Measurements from ENCODE around the gene INHBB.
"Not testable (repeated sequence)": the region's sequence is repeated elsewhere in the genome, so short reads cannot be mapped to it uniquely, and the experiment has no call there.

Gene INHBB

DNA sequence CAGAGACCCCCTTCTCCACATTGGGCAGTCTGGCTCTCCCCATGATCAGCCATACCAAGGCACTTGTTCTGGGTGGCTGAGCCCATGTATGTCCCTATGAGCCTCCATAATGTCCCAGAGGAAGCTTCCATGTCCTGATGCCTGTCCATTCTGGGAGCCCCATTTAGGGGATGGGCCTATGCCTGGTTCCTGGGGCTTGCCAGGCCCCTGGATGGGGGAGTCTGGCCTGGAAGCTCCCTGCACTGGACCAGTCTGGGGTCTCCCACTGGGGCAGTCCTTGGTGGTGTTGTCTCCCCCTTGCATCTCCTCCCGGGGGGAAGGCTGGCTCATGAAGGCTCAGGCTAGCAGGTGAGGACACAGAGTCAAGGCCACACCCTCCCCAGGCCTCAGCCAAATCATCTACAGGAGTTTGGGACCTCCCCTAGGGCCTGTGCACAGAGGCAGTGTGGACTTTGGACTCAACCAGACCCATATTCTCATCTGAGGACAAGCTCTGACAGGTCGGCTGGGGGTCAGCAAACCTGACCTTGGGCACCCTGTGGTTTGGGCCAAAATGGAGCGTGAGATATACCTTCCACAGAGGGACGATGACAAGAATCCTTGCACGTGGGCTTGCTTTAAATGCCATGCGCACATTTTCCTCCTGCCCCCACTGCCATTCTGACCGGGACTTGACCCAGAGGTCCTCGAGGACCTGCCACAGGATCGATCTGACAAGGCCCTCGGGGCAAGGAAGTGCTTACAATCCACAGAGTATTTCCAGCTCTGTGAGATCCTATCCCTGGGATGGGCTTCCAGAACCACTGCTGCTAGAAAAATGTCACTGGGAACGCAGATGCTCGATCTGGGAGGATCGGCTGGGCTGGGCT, 38.8 kb downstream of the INHBB start:
- Mint-ChIP-seq H3K36me3 (no peaks in the 10 kb centered on the region), H3K4me3 (no peak overlapping the region), H3K27ac (no peak overlapping the region)

DNA sequence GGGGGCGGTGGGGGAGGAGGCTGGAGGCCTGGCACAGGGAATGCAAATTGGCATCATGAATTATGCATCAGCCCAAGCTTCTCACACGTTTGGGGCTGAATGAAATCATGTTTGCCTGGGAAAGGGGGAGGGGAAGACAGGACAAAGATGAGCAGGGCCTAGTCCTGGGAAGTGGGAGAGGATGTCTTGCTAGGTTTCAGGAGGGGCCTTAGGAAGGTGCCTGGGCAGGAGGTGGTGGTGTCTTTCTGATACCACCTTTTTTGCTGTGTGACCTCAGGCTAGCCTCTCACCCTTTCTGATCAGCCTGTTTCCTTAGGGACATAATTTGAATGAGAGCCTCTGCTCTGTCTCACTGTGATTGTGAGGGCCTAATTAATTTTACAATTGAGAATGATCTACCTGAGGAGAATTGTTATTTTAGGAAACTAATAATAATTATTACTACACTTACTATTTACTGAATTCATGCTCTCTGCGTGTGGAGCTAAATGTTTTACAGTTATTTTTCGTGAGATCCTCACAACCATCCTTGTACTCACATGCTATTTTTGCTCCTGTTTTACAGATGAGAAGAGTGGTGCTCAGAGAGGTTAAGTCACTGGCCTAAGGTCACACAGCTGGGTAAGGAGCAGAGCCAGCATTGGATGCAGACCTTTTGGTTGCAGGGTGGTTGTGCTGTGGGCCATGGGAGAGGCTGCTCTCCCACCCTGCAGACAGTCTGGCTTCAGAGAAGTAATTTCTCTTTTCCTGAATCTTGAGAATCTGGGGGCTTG, 39.6 kb downstream of the INHBB start:
- no peaks in the 10 kb centered on the region for H3K9me3 Mint-ChIP-seq
- DNase-seq (ENCODE audit: low spot score in 2 of 2) (no peak), ATAC-seq (no peak)
- no peaks in the 10 kb centered on the region for H3K4me1 Mint-ChIP-seq
- no peak overlapping the region for H3K4me3 Mint-ChIP-seq
- H3K36me3 Mint-ChIP-seq = no peaks in the 10 kb centered on the region
- no peak overlapping the region for H3K27ac Mint-ChIP-seq

More for the DNA sequence above, 38.8 kb downstream of the INHBB start:
- ATAC-seq (no peak), DNase-seq (ENCODE audit: low spot score in 2 of 2) (no peak)
- Mint-ChIP-seq H3K9me3 (no peaks in the 10 kb centered on the region), H3K4me1 (no peaks in the 10 kb centered on the region)

DNA sequence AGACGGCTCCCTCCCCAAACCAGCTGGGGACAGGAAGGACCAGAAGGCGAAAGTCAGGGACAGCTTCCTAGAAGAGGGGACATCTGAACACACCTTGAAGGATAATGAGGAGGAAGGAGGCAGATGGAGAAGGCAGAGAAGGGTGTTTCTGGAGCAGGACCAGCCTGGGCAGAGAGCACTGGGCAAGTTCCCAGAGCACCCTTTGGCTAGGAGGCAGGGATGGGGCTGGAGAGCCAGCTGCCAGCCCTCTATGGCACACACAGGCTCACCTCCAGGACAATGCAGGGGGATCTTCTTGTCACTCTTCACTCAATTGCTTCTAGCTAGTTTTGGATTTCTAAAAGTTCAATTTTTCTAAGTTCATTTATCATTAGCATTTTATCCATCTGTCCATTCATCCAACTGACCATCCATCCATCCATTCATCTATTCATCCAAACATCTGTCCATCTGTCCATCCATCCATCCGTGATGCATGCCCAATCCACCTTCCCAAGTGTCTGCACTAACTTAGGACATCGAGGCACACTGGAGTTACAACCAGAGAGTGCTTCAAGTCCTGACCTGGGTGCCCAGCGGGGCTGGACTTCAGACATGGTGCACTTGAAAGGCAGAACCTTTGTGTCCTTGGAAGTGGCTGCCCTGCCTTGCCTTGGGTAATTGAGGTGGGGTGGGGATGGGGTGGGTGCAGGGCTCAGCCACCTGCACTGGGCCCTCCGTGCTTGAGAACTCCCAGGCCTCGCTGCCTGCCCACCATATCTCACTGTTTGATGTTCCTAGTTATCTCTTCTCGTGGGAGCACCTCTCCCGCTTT, 42.5 kb downstream of the INHBB start:
- DNase-seq (ENCODE audit: low spot score in 2 of 2) (no peak), ATAC-seq (no peak)
- Mint-ChIP-seq H3K4me3 (no peak overlapping the region), H3K27ac (no peak overlapping the region), H3K9me3 (no peaks in the 10 kb centered on the region), H3K4me1 (no peaks in the 10 kb centered on the region), H3K36me3 (no peaks in the 10 kb centered on the region)

GRCh38 chr2:120389036-120389391, 43.1 kb downstream of the INHBB start:
- H3K4me1 Mint-ChIP-seq = no peaks in the 10 kb centered on the region
- no peaks in the 10 kb centered on the region for H3K9me3 Mint-ChIP-seq
- H3K27ac Mint-ChIP-seq = no peak overlapping the region
- H3K4me3 Mint-ChIP-seq = no peak overlapping the region
- no peak for ATAC-seq
- no peak for DNase-seq (ENCODE audit: low spot score in 2 of 2)
- no peaks in the 10 kb centered on the region for H3K36me3 Mint-ChIP-seq

DNA sequence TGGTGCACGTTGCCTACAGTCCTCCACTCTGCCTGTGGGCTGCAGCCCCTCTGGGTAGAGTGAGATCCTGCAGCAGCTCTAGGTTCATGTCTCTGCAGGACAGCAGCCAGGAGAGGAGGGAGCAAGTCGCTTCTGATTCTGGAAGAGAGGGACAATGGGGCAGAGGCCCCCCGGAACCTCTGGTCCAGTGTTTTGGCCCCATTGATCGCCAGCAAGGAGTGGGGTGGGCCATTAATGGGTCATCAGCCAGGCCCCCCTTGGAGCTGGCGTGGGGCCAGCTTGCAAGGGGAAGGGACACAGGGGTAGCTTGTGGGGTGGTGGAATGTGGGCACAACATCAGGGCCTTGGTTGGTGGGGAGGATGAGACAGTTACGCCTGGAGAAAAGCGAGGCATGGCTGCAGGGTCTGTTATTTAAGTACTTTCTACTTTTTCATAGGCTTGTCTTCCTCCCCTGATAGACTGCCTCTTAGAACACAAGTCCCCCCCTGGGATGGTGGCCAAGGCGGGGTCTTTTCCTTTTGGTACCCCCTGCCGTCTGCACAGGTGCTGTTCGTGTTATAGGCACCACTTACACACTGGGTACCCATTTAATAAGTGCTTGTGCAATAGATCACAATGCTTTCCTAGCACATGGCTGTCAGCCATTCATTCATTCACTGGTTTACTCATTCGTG, 44.6 kb downstream of the INHBB start:
- no peak for DNase-seq (ENCODE audit: low spot score in 2 of 2)
- no peak for ATAC-seq
- no peak overlapping the region for H3K4me3 Mint-ChIP-seq
- H3K36me3 Mint-ChIP-seq = no peaks in the 10 kb centered on the region
- H3K9me3 Mint-ChIP-seq = no peaks in the 10 kb centered on the region
- no peak overlapping the region for H3K27ac Mint-ChIP-seq
- no peaks in the 10 kb centered on the region for H3K4me1 Mint-ChIP-seq

GRCh38 chr2:120391382-120391781, 45.4 kb downstream of the INHBB start:
- ATAC-seq; DNase-seq (ENCODE audit: low spot score in 2 of 2); H3K27ac Mint-ChIP-seq; H3K9me3 Mint-ChIP-seq; H3K4me1 Mint-ChIP-seq; H3K36me3 Mint-ChIP-seq; H3K4me3 Mint-ChIP-seq: not testable (repeated sequence)

DNA sequence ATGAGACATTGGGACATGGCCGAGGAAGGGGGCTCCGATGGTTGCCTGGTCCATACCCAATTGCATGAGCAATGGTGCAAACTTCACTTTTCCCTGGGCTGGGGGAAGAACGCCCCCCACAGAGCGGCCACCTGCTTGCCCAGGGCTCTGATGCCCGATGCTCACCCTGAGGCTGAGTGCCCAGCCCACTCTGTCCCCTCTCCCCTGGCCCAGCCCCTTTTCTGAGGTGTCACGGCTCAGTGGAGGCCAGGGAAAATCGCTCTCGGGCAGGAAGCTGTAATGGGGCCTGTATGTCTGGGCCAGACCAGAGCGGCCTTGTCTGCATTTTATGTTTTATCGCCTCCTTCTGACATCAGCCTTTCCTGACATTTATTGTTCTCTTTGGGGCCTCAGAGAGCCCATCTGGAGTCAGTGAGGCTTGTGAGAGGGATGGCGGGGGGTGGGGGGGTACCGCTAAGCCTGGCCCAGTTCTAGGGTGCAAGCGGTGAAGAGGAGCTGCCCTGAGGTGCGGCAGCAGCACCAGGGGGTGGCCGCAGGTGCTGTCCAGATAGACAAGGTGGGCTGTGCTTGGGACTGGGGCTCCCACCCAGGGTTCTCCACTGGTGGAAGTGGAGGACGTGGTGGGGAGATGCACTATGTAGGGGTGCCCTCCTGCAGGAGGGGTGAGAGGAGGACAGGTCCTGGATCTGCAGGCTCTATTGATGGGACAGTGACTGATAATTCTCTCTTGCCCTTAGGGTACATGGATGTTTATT, 46.2 kb downstream of the INHBB start:
- Mint-ChIP-seq H3K9me3 (no peaks in the 10 kb centered on the region), H3K4me1 (no peaks in the 10 kb centered on the region), H3K27ac (no peak overlapping the region), H3K36me3 (no peaks in the 10 kb centered on the region), H3K4me3 (no peak overlapping the region)
- no peak for DNase-seq (ENCODE audit: low spot score in 2 of 2)
- no peak for ATAC-seq

- Mint-ChIP-seq H3K4me3 (no peak overlapping the region), H3K4me1 (no peaks in the 10 kb centered on the region), H3K27ac (no peak overlapping the region), H3K9me3 (no peaks in the 10 kb centered on the region), H3K36me3 (no peaks in the 10 kb centered on the region)
- no peak for DNase-seq (ENCODE audit: low spot score in 2 of 2)
- ATAC-seq = no peak
These were observed 47.0 kb downstream of the INHBB start for GRCh38 chr2:120392923-120393322.

GRCh38 chr2:120393456-120393855, 47.5 kb downstream of the INHBB start:
- no peak for ATAC-seq
- Mint-ChIP-seq H3K4me3 (no peak overlapping the region), H3K4me1 (no peaks in the 10 kb centered on the region), H3K9me3 (no peaks in the 10 kb centered on the region), H3K27ac (no peak overlapping the region), H3K36me3 (no peaks in the 10 kb centered on the region)
- no peak for DNase-seq (ENCODE audit: low spot score in 2 of 2)

- ATAC-seq (no peak), DNase-seq (ENCODE audit: low spot score in 2 of 2) (no peak)
- Mint-ChIP-seq H3K4me3 (no peak overlapping the region), H3K4me1 (no peaks in the 10 kb centered on the region), H3K27ac (no peak overlapping the region), H3K9me3 (no peaks in the 10 kb centered on the region), H3K36me3 (no peaks in the 10 kb centered on the region)
These were observed 48.8 kb downstream of the INHBB start for GRCh38 chr2:120394764-120395163.

DNA sequence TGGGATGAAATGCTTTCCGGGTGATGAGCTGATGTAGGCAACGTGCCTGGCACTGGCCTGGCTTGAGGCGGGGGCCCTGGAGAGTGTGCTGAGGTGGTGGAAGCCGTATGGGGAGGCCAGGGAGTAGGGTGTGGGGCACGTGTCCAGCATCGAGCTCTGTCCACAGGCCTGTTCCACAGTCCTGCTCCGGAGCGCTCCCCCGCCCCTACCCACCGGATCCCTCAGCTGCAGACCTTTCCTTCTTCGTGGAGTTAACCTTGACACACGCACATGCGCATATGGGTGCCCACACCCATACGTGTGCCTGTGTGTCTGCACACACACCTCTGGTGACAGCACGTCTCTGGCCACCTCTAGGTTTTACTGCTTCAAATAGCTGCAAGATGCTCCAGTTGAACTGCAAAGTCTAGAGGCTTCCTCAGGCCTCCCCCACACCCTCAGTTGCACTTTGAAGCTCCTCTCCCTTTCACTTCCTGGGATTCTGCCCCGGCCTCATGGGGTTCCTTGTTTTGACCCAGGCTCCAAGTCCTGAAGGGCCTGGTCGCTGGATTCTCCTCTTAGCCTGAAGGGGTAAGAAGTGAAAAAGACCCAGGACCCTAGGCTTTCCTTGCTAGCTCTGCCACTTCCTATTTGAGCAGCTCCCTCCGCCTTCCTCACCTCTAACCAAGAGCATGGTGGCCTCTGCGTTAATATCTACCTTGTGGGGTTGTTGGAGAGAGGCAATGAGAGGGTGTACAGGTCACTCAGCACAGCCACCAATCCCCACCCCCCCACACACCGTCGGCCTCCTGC, 49.5 kb downstream of the INHBB start:
- H3K4me1 Mint-ChIP-seq = no peaks in the 10 kb centered on the region
- ATAC-seq (no peak), DNase-seq (ENCODE audit: low spot score in 2 of 2) (no peak)
- H3K9me3 Mint-ChIP-seq = no peaks in the 10 kb centered on the region
- H3K27ac Mint-ChIP-seq = no peak overlapping the region
- H3K36me3 Mint-ChIP-seq = no peaks in the 10 kb centered on the region
- no peak overlapping the region for H3K4me3 Mint-ChIP-seq

- H3K4me3 Mint-ChIP-seq = no peak overlapping the region
- H3K36me3 Mint-ChIP-seq = no peaks in the 10 kb centered on the region
- DNase-seq (ENCODE audit: low spot score in 2 of 2) (no peak), ATAC-seq (no peak)
- no peaks in the 10 kb centered on the region for H3K4me1 Mint-ChIP-seq
- no peak overlapping the region for H3K27ac Mint-ChIP-seq
- H3K9me3 Mint-ChIP-seq = no peaks in the 10 kb centered on the region
These were observed 50.3 kb downstream of the INHBB start for GRCh38 chr2:120396013-120396860.

Data from stimulated activated effector memory CD8-positive, alpha-beta T cell treated with anti-CD3 and anti-CD28 coated beads, Interleukin-12 subunit alpha, Interleukin-12 subunit beta, amount 100 ng/mL, for 72 hours (primary cell).